Umbilical cord (tissue), 1 donor: ENCODE data around the gene CALHM5. TPM values are rescaled to one million over a fixed set of nuclear protein-coding genes. Genes with fewer than 3 reads are reported as not detected.

Experiments
- total RNA-seq: library from RNA; depleted of rRNA; stranded (reverse); fragments of >200 nt; gene quantifications from one replicate; pipeline ENCODE4 v1.2.3, GENCODE V29; 2014; ENCODE audit warnings: low replicate concordance; ENCODE audit not compliant: insufficient read depth

CALHM5 gene
- total RNA-seq, 1 donor from 2014 or later = 12.0 TPM

Other genes with a start within 250 kb of the CALHM5 start
- gene TSPYL1, start 231.7 kb upstream of the CALHM5 start, total RNA-seq = 48.4 TPM
- 76.8 TPM for gene DSE, start 140.7 kb upstream of the CALHM5 start, total RNA-seq
- gene CALHM6, start 50.3 kb upstream of the CALHM5 start, total RNA-seq = 25.5 TPM
- gene TRAPPC3L, start 34.0 kb downstream of the CALHM5 start, total RNA-seq = 1.4 TPM
- 2.4 TPM for gene CALHM4, start 42.1 kb downstream of the CALHM5 start, total RNA-seq
- gene RWDD1, start 59.9 kb downstream of the CALHM5 start, total RNA-seq = 21.9 TPM
- gene RSPH4A, start 104.8 kb downstream of the CALHM5 start, total RNA-seq = 5.1 TPM
- 23.6 TPM for gene ZUP1, start 157.1 kb downstream of the CALHM5 start, total RNA-seq
- 14.4 TPM for gene KPNA5, start 169.6 kb downstream of the CALHM5 start, total RNA-seq